BE2C (cell line): Measurements from ENCODE around the gene RAB21.

Experiments
- DNase-seq: peaks from one replicate; pipeline ENCODE4 v3.0.0-alpha.2; 2020
- H3K27me3 ChIP-seq: fragments of 250-450 bp; sonication (Bioruptor Pico); 2 replicates; pipeline ENCODE4 v1.5.1; 2020; ENCODE audit warnings: mild to moderate bottlenecking
- H3K36me3 ChIP-seq: fragments of 250-450 bp; sonication (Bioruptor Pico); 2 replicates; pipeline ENCODE4 v1.5.1; 2020; ENCODE audit warnings: mild to moderate bottlenecking
- H3K4me1 ChIP-seq: fragments of 250-450 bp; sonication (Bioruptor Pico); 2 replicates; pipeline ENCODE4 v1.5.1; 2020
- H3K4me3 ChIP-seq: 2 replicates; pipeline ENCODE4 v1.5.1; 2011; ENCODE audit warnings: low read depth, low read length
- H3K9me3 ChIP-seq: fragments of 250-450 bp; sonication (Bioruptor Pico); 2 replicates; pipeline ENCODE4 v1.5.1; 2020
- TF ChIP-seq, protein P1 (sequence below): IDR thresholded peaks from 2 replicates; pipeline ENCODE4 v1.5.1; 2012; ENCODE audit warnings: mild to moderate bottlenecking, low read depth, low read length

The RAB21 gene

DNA sequence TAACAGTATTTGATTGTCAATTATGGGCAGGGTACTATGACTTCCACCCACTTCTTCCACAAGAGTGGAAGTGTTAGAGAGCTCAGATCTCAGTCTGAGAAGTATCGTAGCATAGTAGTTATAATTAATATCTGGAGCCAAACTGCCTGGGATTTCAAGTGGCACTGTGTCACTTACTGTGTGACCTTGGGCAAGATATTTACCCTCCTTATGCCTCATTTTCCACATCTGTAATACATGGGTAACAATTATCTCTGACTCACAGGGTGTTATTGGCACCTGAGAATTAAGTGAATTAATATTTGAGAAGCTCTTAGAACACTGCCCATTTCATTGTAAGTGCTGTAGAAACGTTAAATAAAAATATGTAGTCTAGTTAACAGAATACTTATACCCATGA lies 11.5 kb downstream of the RAB21 start:
- no peaks in the 10 kb centered on the region for H3K4me1 ChIP-seq
- H3K9me3 ChIP-seq, result no peaks in the 10 kb centered on the region; the same call in 1 of the 2 replicates
- H3K4me3 ChIP-seq, result no peak overlapping the region
- DNase-seq, result no peak
- peaks cover 22% of the 10 kb centered on the region for H3K36me3 ChIP-seq
- H3K27me3 ChIP-seq, result no peaks in the 10 kb centered on the region
- TF ChIP-seq, protein P1, sequence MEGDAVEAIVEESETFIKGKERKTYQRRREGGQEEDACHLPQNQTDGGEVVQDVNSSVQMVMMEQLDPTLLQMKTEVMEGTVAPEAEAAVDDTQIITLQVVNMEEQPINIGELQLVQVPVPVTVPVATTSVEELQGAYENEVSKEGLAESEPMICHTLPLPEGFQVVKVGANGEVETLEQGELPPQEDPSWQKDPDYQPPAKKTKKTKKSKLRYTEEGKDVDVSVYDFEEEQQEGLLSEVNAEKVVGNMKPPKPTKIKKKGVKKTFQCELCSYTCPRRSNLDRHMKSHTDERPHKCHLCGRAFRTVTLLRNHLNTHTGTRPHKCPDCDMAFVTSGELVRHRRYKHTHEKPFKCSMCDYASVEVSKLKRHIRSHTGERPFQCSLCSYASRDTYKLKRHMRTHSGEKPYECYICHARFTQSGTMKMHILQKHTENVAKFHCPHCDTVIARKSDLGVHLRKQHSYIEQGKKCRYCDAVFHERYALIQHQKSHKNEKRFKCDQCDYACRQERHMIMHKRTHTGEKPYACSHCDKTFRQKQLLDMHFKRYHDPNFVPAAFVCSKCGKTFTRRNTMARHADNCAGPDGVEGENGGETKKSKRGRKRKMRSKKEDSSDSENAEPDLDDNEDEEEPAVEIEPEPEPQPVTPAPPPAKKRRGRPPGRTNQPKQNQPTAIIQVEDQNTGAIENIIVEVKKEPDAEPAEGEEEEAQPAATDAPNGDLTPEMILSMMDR, result no peak

DNA sequence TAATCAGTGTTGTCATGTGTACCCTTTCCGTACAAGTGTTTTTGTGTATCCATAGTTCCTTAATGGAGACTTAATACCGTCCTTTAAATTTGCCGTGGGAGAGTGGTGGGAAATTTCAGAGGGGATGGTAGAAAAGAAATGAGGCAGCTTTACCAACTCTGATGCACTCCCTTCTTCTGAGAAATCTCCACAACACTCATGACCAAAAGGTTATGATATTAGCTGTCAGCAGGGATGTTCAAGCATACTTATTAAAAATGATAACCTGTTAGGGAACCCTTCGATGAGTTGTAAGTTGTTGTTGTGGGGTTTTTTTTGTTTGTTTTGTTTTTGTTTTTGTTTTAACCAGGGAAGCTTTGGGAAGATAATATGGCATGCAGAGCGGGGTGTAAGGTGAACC lies 12.5 kb downstream of the RAB21 start:
- DNase-seq, result no peak
- no peaks in the 10 kb centered on the region; the same call in 1 of the 2 replicates for H3K9me3 ChIP-seq
- no peaks in the 10 kb centered on the region; the same call in 1 of the 2 replicates for H3K4me1 ChIP-seq
- TF ChIP-seq, protein P1, result no peak
- no peaks in the 10 kb centered on the region for H3K27me3 ChIP-seq
- no peak overlapping the region for H3K4me3 ChIP-seq
- H3K36me3 ChIP-seq, result peaks cover 30% of the 10 kb centered on the region

DNA sequence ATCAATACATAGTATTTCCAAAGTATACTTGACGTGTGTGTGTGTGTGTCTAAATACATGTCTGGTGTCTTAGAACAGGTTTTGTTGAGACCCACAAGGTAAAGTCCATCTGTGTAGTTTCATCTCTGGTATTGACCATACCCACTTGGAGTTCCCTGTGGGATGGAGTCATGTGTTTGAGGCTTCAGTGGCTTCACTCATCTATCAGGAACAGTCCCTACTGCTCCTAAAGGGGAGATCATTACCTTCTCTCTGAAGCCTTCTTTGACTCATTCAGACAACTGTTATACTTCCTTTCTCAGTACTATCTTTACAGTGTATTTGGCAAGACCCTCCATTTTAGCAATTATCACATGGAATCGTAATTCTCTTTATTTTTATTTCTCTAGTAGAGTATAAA lies 14.2 kb downstream of the RAB21 start:
- TF ChIP-seq, protein P1, result no peak
- Histone ChIP-seq H3K4me1 (no peaks in the 10 kb centered on the region; the same call in 1 of the 2 replicates), H3K4me3 (no peak overlapping the region), H3K9me3 (no peaks in the 10 kb centered on the region; the same call in 1 of the 2 replicates), H3K36me3 (peaks cover 36% of the 10 kb centered on the region), H3K27me3 (no peaks in the 10 kb centered on the region)
- no peak for DNase-seq

DNA sequence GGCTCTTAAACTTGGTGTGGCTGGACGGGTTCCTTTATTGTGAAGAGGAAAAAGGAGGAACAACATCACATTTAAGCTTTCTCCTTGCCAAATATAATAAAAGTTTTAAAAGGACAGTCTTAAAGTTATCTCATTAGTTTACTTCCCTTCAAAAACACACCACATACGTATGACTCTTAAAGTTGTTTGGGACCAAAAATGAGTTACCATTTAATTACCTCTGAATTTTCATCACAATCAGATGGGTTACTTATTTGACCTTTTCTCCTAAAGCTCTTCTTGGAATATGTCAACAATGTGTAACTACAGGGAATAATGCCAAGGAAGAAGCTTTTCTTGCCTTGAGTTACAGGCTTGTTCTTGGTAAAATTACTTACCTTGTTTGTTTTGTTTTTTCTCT lies 16.4 kb downstream of the RAB21 start:
- Histone ChIP-seq H3K9me3 (no peaks in the 10 kb centered on the region; the same call in 1 of the 2 replicates), H3K27me3 (no peaks in the 10 kb centered on the region), H3K4me1 (no peaks in the 10 kb centered on the region; the same call in 1 of the 2 replicates), H3K36me3 (peaks cover 34% of the 10 kb centered on the region), H3K4me3 (no peak overlapping the region)
- no peak for DNase-seq
- TF ChIP-seq, protein P1, result no peak

DNA sequence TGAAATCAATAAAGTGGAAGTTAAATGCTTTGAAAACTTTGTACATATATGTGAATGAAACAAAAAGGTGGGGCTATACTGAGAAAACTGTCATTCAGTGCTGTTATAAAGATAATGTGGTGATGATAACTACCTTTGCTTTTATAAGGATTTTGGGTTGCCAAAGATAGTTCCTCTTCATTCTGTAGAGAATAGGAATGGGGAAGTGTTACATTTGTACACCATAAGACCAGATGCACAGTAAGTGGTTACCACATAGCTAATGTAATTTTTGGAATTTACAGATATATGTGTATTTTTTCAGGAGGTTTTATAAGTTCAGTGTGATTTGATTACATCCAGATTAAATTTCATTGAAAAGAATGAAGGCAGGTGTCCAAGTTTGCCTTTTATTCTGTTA lies 18.1 kb downstream of the RAB21 start:
- H3K4me3 ChIP-seq, result no peak overlapping the region
- H3K27me3 ChIP-seq, result no peaks in the 10 kb centered on the region
- H3K36me3 ChIP-seq, result peaks cover 36% of the 10 kb centered on the region
- TF ChIP-seq, protein P1, result no peak
- no peak for DNase-seq
- no peaks in the 10 kb centered on the region; the same call in 1 of the 2 replicates for H3K9me3 ChIP-seq
- H3K4me1 ChIP-seq, result no peaks in the 10 kb centered on the region; the same call in 1 of the 2 replicates

DNA sequence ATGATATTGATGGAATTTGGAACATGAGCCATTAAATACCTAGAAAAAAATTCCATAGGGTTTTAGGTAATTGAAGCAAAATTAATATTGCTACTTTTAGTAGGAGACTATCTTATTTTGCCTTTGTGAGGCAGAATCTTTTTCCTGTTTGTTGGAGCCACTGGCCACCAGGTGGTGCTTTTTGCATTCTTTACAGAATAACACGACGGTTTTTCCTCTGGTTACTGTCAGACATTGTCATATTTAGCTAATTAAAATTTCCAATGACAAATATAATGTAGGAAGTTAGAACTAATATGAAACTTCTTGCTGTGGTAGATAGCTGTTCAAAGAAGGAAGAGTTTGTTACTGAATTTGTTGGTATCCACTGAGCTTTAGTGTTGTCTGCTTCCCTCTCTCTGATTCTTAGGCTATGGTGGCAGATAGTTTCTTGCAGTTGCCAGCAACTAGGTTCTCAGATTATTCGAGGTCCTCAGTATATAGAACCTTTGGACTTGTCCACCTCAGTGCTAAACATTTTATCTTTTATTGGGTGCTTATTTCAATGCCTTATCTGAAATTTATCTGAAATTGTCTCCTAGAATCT lies 25.7 kb downstream of the RAB21 start:
- no peaks in the 10 kb centered on the region for H3K27me3 ChIP-seq
- no peak overlapping the region for H3K4me3 ChIP-seq
- peaks cover 5% of the 10 kb centered on the region for H3K36me3 ChIP-seq
- no peaks in the 10 kb centered on the region for H3K4me1 ChIP-seq
- TF ChIP-seq, protein P1, result peak; percentile 88
- no peaks in the 10 kb centered on the region for H3K9me3 ChIP-seq
- DNase-seq, result peak; percentile 56
